Right atrium auricular region (tissue), 2 donors: Measurements from ENCODE around the gene SMURF2. TPM values are rescaled to one million over a fixed set of nuclear protein-coding genes. Genes with fewer than 3 reads are reported as not detected.

Source experiments
- DNase-seq: peaks from one replicate; pipeline ENCODE4 v3.0.0-alpha.2; 2019; ENCODE audit warnings: low spot score
- H3K27ac ChIP-seq, 2 donors: fragments of 200-600 bp; sonication (generic); 1 replicate in 1 of 2; 2 replicates in 1 of 2; pipeline ENCODE4 v1.5.1; 2016 to 2019
- H3K27me3 ChIP-seq, 2 donors: fragments of 200-600 bp; sonication (generic); one replicate each; pipeline versions ENCODE4 v1.5.1 to v1.6.0; 2017 to 2019
- H3K36me3 ChIP-seq: fragments of 200-600 bp; sonication (generic); one replicate; pipeline ENCODE4 v1.5.1; 2016
- H3K4me1 ChIP-seq, 2 donors: fragments of 200-600 bp; sonication (generic); one replicate each; pipeline versions ENCODE4 v1.5.1 to v1.6.0; 2017 to 2019
- H3K4me3 ChIP-seq, 2 donors: fragments of 200-600 bp; sonication (generic); 1 replicate in 1 of 2; 2 replicates in 1 of 2; pipeline ENCODE4 v1.5.1; 2017 to 2019; ENCODE audit warnings: mild to moderate bottlenecking in 1 of 2, moderate library complexity in 1 of 2
- H3K9me3 ChIP-seq, 2 donors: fragments of 200-600 bp; sonication (generic); one replicate each; pipeline ENCODE4 v1.5.1; 2019
- CTCF ChIP-seq, 2 donors: fragments of 200-600 bp; sonication (generic); IDR thresholded peaks; one replicate each; pipeline ENCODE4 v1.5.1; 2019; ENCODE audit warnings: antibody characterized with exemption in 2 of 2
- total RNA-seq, 2 donors: library from RNA; depleted of rRNA; stranded (reverse); fragments of >200 nt; gene quantifications; one replicate each; pipeline ENCODE4 v1.1.0, GENCODE V29; 2016

The SMURF2 gene
- total RNA-seq, 2 donors from 2014 or later: 12.6 to 15.3 TPM

GRCh38 chr17:64653985-64654355 lies 8.1 kb downstream of the SMURF2 start:
- peaks cover 0 to 13% of the 10 kb centered on the region in 2 donors for H3K4me1 ChIP-seq
- H3K27me3 ChIP-seq: no peaks in the 10 kb centered on the region
- no peak overlapping the region for H3K4me3 ChIP-seq
- H3K9me3 ChIP-seq: peaks cover 0 to 6% of the 10 kb centered on the region in 2 donors
- DNase-seq: no peak
- no peak overlapping the region for H3K27ac ChIP-seq
- no peak for TF ChIP-seq CTCF (IDR thresholded peaks at IDR 0.05)
- H3K36me3 ChIP-seq: no peaks in the 10 kb centered on the region

- peaks cover 0 to 6% of the 10 kb centered on the region in 2 donors for H3K9me3 ChIP-seq
- TF ChIP-seq CTCF (IDR thresholded peaks at IDR 0.05): no peak
- peaks cover 0 to 14% of the 10 kb centered on the region in 2 donors for H3K4me1 ChIP-seq
- H3K27me3 ChIP-seq: no peaks in the 10 kb centered on the region
- H3K36me3 ChIP-seq: no peaks in the 10 kb centered on the region
- H3K27ac ChIP-seq: no peak overlapping the region
- H3K4me3 ChIP-seq: no peak overlapping the region
- DNase-seq: no peak
Observed at GRCh38 chr17:64653325-64653984, 8.7 kb downstream of the SMURF2 start.

- Histone ChIP-seq H3K27ac (no peak overlapping the region), H3K9me3 (peaks cover 0 to 6% of the 10 kb centered on the region in 2 donors), H3K4me3 (no peak overlapping the region), H3K36me3 (no peaks in the 10 kb centered on the region), H3K27me3 (no peaks in the 10 kb centered on the region), H3K4me1 (peaks cover 0 to 14% of the 10 kb centered on the region in 2 donors)
- no peak for TF ChIP-seq CTCF (IDR thresholded peaks at IDR 0.05)
- DNase-seq: no peak
Observed at GRCh38 chr17:64651889-64652288, 10.2 kb downstream of the SMURF2 start.

- H3K36me3 ChIP-seq: no peaks in the 10 kb centered on the region
- TF ChIP-seq CTCF (IDR thresholded peaks at IDR 0.05): no peak
Observed at GRCh38 chr17:64648234-64648633, 13.9 kb downstream of the SMURF2 start.

GRCh38 chr17:64647817-64648216 lies 14.3 kb downstream of the SMURF2 start:
- TF ChIP-seq CTCF (IDR thresholded peaks at IDR 0.05): no peak

More at GRCh38 chr17:64648234-64648633, 13.9 kb downstream of the SMURF2 start:
- Histone ChIP-seq H3K27me3 (no peaks in the 10 kb centered on the region), H3K4me1 (peaks cover 0 to 10% of the 10 kb centered on the region in 2 donors), H3K27ac (no peak overlapping the region), H3K4me3 (no peak overlapping the region), H3K9me3 (no peaks in the 10 kb centered on the region)
- DNase-seq: no peak

GRCh38 chr17:64639516-64639915 lies 22.6 kb downstream of the SMURF2 start:
- no peaks in the 10 kb centered on the region for H3K27me3 ChIP-seq
- peaks cover 0 to 30% of the 10 kb centered on the region in 2 donors for H3K4me1 ChIP-seq
- H3K27ac ChIP-seq: no peak overlapping the region
- H3K36me3 ChIP-seq: no peaks in the 10 kb centered on the region
- DNase-seq: no peak
- H3K9me3 ChIP-seq: no peaks in the 10 kb centered on the region
- no peak overlapping the region for H3K4me3 ChIP-seq
- no peak for TF ChIP-seq CTCF (IDR thresholded peaks at IDR 0.05)

More at GRCh38 chr17:64647817-64648216, 14.3 kb downstream of the SMURF2 start:
- Histone ChIP-seq H3K27me3 (no peaks in the 10 kb centered on the region), H3K9me3 (no peaks in the 10 kb centered on the region), H3K27ac (no peak overlapping the region), H3K4me1 (peaks cover 0 to 9% of the 10 kb centered on the region in 2 donors), H3K4me3 (no peak overlapping the region), H3K36me3 (no peaks in the 10 kb centered on the region)
- no peak for DNase-seq
